ENCODE measurements around the gene PIK3C3. TPM values are rescaled to one million over a fixed set of nuclear protein-coding genes. Genes with fewer than 3 reads are reported as not detected.

Gene PIK3C3
- total and polyA plus RNA-seq, 7 donors = 19.1 to 39.7 (median 32.1) TPM

DNA sequence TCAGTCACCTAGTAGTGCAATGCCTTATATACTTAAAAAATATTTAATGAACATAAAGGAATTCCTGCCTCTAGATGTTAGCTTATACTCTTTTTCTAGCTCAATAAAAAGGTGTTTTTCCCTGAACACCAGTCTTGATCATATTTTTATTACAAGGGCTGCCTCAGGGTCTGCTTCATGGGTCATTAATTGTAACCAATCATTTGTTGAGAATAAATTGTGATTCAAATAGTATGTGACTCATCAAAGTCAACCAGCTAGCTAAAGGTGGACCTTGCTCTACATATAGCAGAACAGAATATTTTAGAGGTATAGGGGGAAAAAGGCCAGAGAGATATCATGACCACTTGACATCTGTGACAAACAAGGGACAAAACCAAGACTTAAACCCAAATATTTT lies 114.0 kb downstream of the PIK3C3 start:
- Histone ChIP-seq H3K27me3 (ENCODE audit: insufficient read depth in 3 of 3, low read length in 2 of 3) (no peaks in the 10 kb centered on the region), H3K27ac (no peak overlapping the region), H3K36me3 (ENCODE audit: insufficient read depth in 1 of 2, low read depth in 1 of 2) (peaks cover 9 to 73% of the 10 kb centered on the region in 2 donors), H3K9me3 (no peaks in the 10 kb centered on the region), H3K4me1 (no peaks in the 10 kb centered on the region), H3K4me3 (no peak overlapping the region)
- intact Hi-C loops (cut with DNase I) = no loop called here
- DNase-seq = no peak
- no peak for ATAC-seq
- TF ChIP-seq, protein P1, sequence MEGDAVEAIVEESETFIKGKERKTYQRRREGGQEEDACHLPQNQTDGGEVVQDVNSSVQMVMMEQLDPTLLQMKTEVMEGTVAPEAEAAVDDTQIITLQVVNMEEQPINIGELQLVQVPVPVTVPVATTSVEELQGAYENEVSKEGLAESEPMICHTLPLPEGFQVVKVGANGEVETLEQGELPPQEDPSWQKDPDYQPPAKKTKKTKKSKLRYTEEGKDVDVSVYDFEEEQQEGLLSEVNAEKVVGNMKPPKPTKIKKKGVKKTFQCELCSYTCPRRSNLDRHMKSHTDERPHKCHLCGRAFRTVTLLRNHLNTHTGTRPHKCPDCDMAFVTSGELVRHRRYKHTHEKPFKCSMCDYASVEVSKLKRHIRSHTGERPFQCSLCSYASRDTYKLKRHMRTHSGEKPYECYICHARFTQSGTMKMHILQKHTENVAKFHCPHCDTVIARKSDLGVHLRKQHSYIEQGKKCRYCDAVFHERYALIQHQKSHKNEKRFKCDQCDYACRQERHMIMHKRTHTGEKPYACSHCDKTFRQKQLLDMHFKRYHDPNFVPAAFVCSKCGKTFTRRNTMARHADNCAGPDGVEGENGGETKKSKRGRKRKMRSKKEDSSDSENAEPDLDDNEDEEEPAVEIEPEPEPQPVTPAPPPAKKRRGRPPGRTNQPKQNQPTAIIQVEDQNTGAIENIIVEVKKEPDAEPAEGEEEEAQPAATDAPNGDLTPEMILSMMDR (IDR thresholded peaks at IDR 0.05) = no peak

DNA sequence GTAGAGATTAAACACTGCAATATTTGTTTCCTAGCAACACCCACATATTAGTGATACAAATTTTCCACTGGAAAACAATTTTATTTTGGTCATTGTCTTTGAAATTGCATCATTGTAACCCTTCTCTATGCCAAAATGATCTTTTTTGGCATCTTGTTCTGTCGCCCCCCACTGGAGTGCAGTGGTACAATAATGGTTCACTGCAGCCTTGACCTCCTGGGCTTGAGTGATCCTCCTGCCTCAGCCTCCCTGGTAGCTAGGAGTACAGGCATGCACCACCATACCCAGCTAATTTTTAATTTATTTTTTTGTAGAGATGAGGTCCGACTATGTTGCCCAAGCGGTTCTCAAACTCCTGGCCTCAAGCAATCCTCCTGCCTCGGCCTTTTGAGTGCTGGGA lies 117.4 kb downstream of the PIK3C3 start:
- peaks cover 5 to 61% of the 10 kb centered on the region in 2 donors for H3K36me3 ChIP-seq (ENCODE audit: insufficient read depth in 1 of 2, low read depth in 1 of 2)
- 99 to 100% (median 99%) methylated on average over 4 of the region's 4 CpGs for WGBS, 3 donors

DNA sequence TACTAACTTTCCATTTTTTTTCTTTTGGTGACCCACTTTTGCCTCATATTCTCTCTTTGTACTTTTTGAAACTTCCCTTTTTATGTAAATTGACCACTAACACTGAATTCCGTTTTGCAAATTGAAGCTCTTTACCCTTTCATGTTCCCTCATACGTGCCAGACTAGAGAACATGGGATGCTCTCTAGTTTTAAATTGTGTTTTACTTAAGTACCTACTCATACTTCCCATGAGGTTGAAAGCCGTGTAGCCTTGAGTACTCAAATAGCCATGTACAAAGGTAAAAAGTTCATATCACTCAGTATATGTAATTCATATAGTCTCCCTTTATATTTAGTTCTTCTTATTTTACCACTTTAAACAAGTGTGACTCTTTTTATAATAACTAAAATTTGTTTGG lies 119.7 kb downstream of the PIK3C3 start:
- H3K4me1 ChIP-seq = no peaks in the 10 kb centered on the region
- intact Hi-C loops (cut with DNase I) = no loop called here
- TF ChIP-seq, protein P1 (IDR thresholded peaks at IDR 0.05) = no peak
- no peaks in the 10 kb centered on the region for H3K27me3 ChIP-seq (ENCODE audit: insufficient read depth in 3 of 3, low read length in 2 of 3)
- peaks cover 5 to 57% of the 10 kb centered on the region in 2 donors for H3K36me3 ChIP-seq (ENCODE audit: insufficient read depth in 1 of 2, low read depth in 1 of 2)
- DNase-seq (no peak), ATAC-seq (no peak)
- WGBS, 3 donors = 82 to 91% (median 85%) methylated on average over 3 of the region's 3 CpGs
- H3K27ac ChIP-seq = no peak overlapping the region
- H3K4me3 ChIP-seq = no peak overlapping the region
- no peaks in the 10 kb centered on the region for H3K9me3 ChIP-seq

More for the DNA sequence above, 117.4 kb downstream of the PIK3C3 start:
- no peak overlapping the region for H3K4me3 ChIP-seq
- no peak overlapping the region for H3K27ac ChIP-seq
- H3K4me1 ChIP-seq = no peaks in the 10 kb centered on the region
- H3K9me3 ChIP-seq = no peaks in the 10 kb centered on the region
- H3K27me3 ChIP-seq (ENCODE audit: insufficient read depth in 3 of 3, low read length in 2 of 3) = no peaks in the 10 kb centered on the region
- ATAC-seq = no peak
- intact Hi-C loops (cut with DNase I) = no loop called here
- DNase-seq = no peak
- TF ChIP-seq, protein P1 (IDR thresholded peaks at IDR 0.05) = no peak

DNA sequence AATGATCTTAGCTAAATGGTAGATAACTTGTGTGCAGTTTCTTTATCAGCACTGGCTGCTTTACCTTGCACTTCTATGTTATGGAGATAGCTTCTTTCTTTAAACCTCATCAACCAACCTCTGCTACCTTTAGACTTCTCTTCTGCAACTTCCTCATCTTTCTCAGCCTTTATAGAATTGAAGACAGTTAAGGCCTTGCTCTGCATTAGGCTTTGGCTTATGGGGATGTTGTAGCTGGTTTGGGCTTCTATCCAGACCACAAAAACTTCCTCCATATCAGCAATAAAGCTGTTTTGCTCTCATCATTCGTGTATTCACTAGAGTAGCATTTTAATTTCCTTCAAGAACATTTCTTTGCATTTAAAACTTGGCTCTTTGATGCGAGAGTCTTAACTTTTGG lies 123.7 kb downstream of the PIK3C3 start:
- intact Hi-C loops (cut with DNase I) = no loop called here
- Histone ChIP-seq H3K4me3 (no peak overlapping the region), H3K9me3 (no peaks in the 10 kb centered on the region), H3K4me1 (no peaks in the 10 kb centered on the region), H3K36me3 (ENCODE audit: insufficient read depth in 1 of 2, low read depth in 1 of 2) (peaks cover 5 to 61% of the 10 kb centered on the region in 2 donors), H3K27me3 (ENCODE audit: insufficient read depth in 3 of 3, low read length in 2 of 3) (no peaks in the 10 kb centered on the region), H3K27ac (no peak overlapping the region)
- 88 to 93% (median 90%) methylated on average over 2 of the region's 2 CpGs for WGBS, 3 donors
- TF ChIP-seq, protein P1 (IDR thresholded peaks at IDR 0.05) = no peak
- DNase-seq (no peak), ATAC-seq (no peak)

DNA sequence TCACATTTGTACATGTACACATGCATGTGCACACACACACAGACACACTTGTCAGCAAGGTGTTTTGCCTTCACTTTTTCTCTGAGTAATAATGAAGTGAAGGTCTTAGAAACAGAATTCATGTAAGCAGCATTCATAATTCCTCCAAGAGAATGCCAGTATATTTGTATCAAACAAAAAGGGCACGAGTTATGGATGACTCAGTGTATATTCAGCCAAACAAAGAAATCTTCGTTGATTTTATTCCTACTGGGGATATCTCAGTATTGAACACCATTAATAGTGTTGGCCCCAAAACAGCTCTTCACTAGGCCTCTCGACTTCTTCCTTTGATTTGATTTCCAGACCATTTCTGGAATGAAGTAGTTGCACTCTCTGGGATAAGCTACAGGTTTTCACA lies 125.3 kb downstream of the PIK3C3 start:
- no peak for ATAC-seq
- intact Hi-C loops (cut with DNase I) = no loop called here
- TF ChIP-seq, protein P1 (IDR thresholded peaks at IDR 0.05) = no peak
- H3K36me3 ChIP-seq (ENCODE audit: insufficient read depth in 1 of 2, low read depth in 1 of 2) = peaks cover 5 to 65% of the 10 kb centered on the region in 2 donors
- H3K4me3 ChIP-seq = no peak overlapping the region
- DNase-seq = no peak
- 74 to 81% (median 76%) methylated on average over 3 of the region's 3 CpGs for WGBS, 3 donors
- no peak overlapping the region for H3K27ac ChIP-seq
- H3K9me3 ChIP-seq = no peaks in the 10 kb centered on the region
- H3K4me1 ChIP-seq = no peaks in the 10 kb centered on the region
- no peaks in the 10 kb centered on the region for H3K27me3 ChIP-seq (ENCODE audit: insufficient read depth in 3 of 3, low read length in 2 of 3)
